CD1c-positive myeloid dendritic cell (primary cell): Measurements from ENCODE around the gene RBM4.

ENCODE experiments used
- DNase-seq: peaks from one replicate; pipeline ENCODE4 v3.0.0-alpha.2; 2016; ENCODE audit errors: extremely low spot score

RBM4 gene

GRCh38 chr11:66688561-66689534 lies 50.3 kb downstream of the RBM4 start:
- no peak for DNase-seq

GRCh38 chr11:66689661-66690590 lies 51.4 kb downstream of the RBM4 start:
- DNase-seq = no peak

- no peak for DNase-seq
Measured at GRCh38 chr11:66691311-66691980, 52.9 kb downstream of the RBM4 start.

GRCh38 chr11:66692446-66692845 lies 53.9 kb downstream of the RBM4 start:
- DNase-seq = no peak

GRCh38 chr11:66692871-66693331 lies 54.4 kb downstream of the RBM4 start:
- DNase-seq = no peak

GRCh38 chr11:66693356-66694055 lies 55.0 kb downstream of the RBM4 start:
- DNase-seq = no peak

- no peak for DNase-seq
Measured at GRCh38 chr11:66694056-66694410, 55.5 kb downstream of the RBM4 start.

GRCh38 chr11:66694732-66695207 lies 56.3 kb downstream of the RBM4 start:
- peak; percentile 94 for DNase-seq
